Neural cell (in vitro differentiated cells): ENCODE data around the gene KRT20. TPM values are rescaled to one million over a fixed set of nuclear protein-coding genes. Genes with fewer than 3 reads are reported as not detected.

Experiments
- H2AFZ ChIP-seq: fragments of 200-600, 300-800 bp; sonication (generic), shearing (Covaris generic); 2 replicates; pipeline ENCODE4 v1.6.0; 2014; ENCODE audit warnings: low read depth, mild to moderate bottlenecking, antibody characterized with exemption, low read length, moderate library complexity
- H3F3A ChIP-seq: fragments of 200-600 bp; shearing (Covaris generic); 2 replicates; pipeline ENCODE4 v1.6.1; 2016; ENCODE audit warnings: mild to moderate bottlenecking, moderate library complexity, mixed read lengths, antibody characterized with exemption, low read length; ENCODE audit not compliant: insufficient read depth, poor library complexity, severe bottlenecking
- H3K27ac ChIP-seq: fragments of 200-600, 300-800 bp; sonication (generic), shearing (Covaris generic); 2 replicates; pipeline ENCODE4 v1.5.1; 2014; ENCODE audit warnings: mild to moderate bottlenecking, low read length, moderate library complexity
- H3K27me3 ChIP-seq: fragments of 300-800, 200-600 bp; sonication (generic), shearing (Covaris generic); 2 replicates; pipeline ENCODE4 v1.6.0; 2014; ENCODE audit warnings: mild to moderate bottlenecking, low read depth, low read length, moderate library complexity; ENCODE audit not compliant: insufficient read depth
- H3K36me3 ChIP-seq: fragments of 300-800, 200-600 bp; sonication (generic), shearing (Covaris generic); 2 replicates; pipeline ENCODE4 v1.5.1; 2014; ENCODE audit warnings: mild to moderate bottlenecking, antibody characterized with exemption, low read length, moderate library complexity; ENCODE audit not compliant: insufficient read depth
- H3K4me2 ChIP-seq: fragments of 300-800, 200-600 bp; sonication (generic), shearing (Covaris generic); 2 replicates; pipeline ENCODE4 v1.6.0; 2014; ENCODE audit warnings: mild to moderate bottlenecking, low read length
- H3K4me3 ChIP-seq: fragments of 300-800, 200-600 bp; sonication (generic), shearing (Covaris generic); 2 replicates; pipeline ENCODE4 v1.5.1; 2014; ENCODE audit warnings: mild to moderate bottlenecking, low read length, moderate library complexity
- H3K79me2 ChIP-seq: fragments of 200-600 bp; shearing (Covaris generic); replicated peaks from 2 replicates; pipeline ENCODE4 v1.6.0; 2014; ENCODE audit warnings: mild to moderate bottlenecking, low read length, moderate library complexity; ENCODE audit not compliant: insufficient read depth
- H3K9ac ChIP-seq: fragments of 300-800, 200-600 bp; sonication (generic), shearing (Covaris generic); 2 replicates; pipeline ENCODE4 v1.6.1; 2016; ENCODE audit warnings: mild to moderate bottlenecking, low read length, mixed read lengths
- H3K9me2 ChIP-seq: fragments of 200-600 bp; shearing (Covaris generic); 2 replicates; pipeline ENCODE4 v1.6.1; 2016; ENCODE audit warnings: mild to moderate bottlenecking, low read length, mixed read lengths; ENCODE audit not compliant: insufficient read depth
- H3K9me3 ChIP-seq: fragments of 200-600, 300-800 bp; sonication (generic), shearing (Covaris generic); 2 replicates; pipeline ENCODE4 v1.6.1; 2016; ENCODE audit warnings: mild to moderate bottlenecking, mixed run types, low read length, moderate library complexity, mixed read lengths
- H4K20me1 ChIP-seq: fragments of 200-600 bp; shearing (Covaris generic); 2 replicates; pipeline ENCODE4 v1.6.1; 2016; ENCODE audit warnings: mild to moderate bottlenecking, mixed run types; ENCODE audit not compliant: insufficient read depth
- EP300 ChIP-seq: fragments of 450-650 bp; conservative IDR thresholded peaks from 2 replicates; pipeline ENCODE4 v1.6.1; 2014; ENCODE audit warnings: antibody characterized with exemption, mild to moderate bottlenecking, moderate library complexity; ENCODE audit not compliant: poor library complexity, severe bottlenecking
- EZH2 ChIP-seq: fragments of 200-600, 300-800 bp; shearing (Covaris generic), sonication (generic); IDR thresholded peaks from 2 replicates; pipeline ENCODE4 v1.6.1; 2014; ENCODE audit warnings: antibody characterized with exemption, low read length, borderline replicate concordance, mild to moderate bottlenecking; ENCODE audit not compliant: insufficient read depth, poor library complexity, severe bottlenecking
- MXI1 ChIP-seq: fragments of 450-650 bp; conservative IDR thresholded peaks from 2 replicates; pipeline ENCODE4 v1.6.1; 2014; ENCODE audit warnings: antibody characterized with exemption, mild to moderate bottlenecking; ENCODE audit not compliant: poor library complexity, severe bottlenecking
- POLR2AphosphoS5 ChIP-seq: IDR thresholded peaks from 2 replicates; pipeline ENCODE4 v1.6.1; 2012
- RAD21 ChIP-seq: fragments of 450-650 bp; conservative IDR thresholded peaks from 2 replicates; pipeline ENCODE4 v1.6.1; 2014; ENCODE audit warnings: antibody characterized with exemption, mild to moderate bottlenecking, moderate library complexity
- SMC3 ChIP-seq: fragments of 450-650 bp; conservative IDR thresholded peaks from 2 replicates; pipeline ENCODE4 v1.6.1; 2014; ENCODE audit warnings: antibody characterized with exemption, mild to moderate bottlenecking, moderate library complexity; ENCODE audit not compliant: poor library complexity
- TAF1 ChIP-seq: IDR thresholded peaks from 2 replicates; pipeline ENCODE4 v1.6.1; 2012; ENCODE audit warnings: low read depth
- polyA plus RNA-seq: library from polyadenylated mRNA; depleted of rRNA; stranded (reverse); fragments of >200 nt; gene quantifications from 2 replicates; pipeline ENCODE4 v1.2.3, GENCODE V29; 2014
- TF ChIP-seq, protein P1 (sequence below): IDR thresholded peaks from 2 replicates; pipeline ENCODE4 v1.6.1; 2012; ENCODE audit warnings: borderline replicate concordance
- TF ChIP-seq, protein P2 (sequence below): fragments of 450-650 bp; IDR thresholded peaks from 2 replicates; pipeline ENCODE4 v1.5.1; 2014; ENCODE audit warnings: antibody characterized with exemption, mild to moderate bottlenecking, moderate library complexity; ENCODE audit not compliant: poor library complexity, severe bottlenecking

Gene KRT20
- polyA plus RNA-seq, 1 donor from 2014 or later: not detected

DNA sequence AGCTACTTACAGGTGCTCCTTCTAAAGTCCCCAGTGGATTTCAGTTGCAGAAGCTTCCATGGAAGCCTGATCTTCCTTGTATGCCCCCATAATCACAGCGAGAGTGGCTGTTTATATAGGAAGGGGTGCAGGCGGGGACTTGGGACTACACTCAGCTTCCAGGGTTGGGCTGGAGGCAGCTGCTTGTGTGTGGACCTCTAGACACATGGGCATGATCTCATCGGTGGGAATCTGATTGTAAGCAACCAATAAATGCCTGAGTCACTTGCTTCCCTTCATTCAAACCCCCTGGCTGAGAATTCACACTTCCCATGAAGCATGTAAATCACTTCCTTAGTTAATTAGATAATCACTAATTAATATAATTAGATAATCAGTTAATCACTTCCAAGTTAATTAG is 1.0 kb upstream of the KRT20 start:
- TF ChIP-seq EZH2: no peak
- no peak for TF ChIP-seq POLR2AphosphoS5
- TF ChIP-seq, protein P1, sequence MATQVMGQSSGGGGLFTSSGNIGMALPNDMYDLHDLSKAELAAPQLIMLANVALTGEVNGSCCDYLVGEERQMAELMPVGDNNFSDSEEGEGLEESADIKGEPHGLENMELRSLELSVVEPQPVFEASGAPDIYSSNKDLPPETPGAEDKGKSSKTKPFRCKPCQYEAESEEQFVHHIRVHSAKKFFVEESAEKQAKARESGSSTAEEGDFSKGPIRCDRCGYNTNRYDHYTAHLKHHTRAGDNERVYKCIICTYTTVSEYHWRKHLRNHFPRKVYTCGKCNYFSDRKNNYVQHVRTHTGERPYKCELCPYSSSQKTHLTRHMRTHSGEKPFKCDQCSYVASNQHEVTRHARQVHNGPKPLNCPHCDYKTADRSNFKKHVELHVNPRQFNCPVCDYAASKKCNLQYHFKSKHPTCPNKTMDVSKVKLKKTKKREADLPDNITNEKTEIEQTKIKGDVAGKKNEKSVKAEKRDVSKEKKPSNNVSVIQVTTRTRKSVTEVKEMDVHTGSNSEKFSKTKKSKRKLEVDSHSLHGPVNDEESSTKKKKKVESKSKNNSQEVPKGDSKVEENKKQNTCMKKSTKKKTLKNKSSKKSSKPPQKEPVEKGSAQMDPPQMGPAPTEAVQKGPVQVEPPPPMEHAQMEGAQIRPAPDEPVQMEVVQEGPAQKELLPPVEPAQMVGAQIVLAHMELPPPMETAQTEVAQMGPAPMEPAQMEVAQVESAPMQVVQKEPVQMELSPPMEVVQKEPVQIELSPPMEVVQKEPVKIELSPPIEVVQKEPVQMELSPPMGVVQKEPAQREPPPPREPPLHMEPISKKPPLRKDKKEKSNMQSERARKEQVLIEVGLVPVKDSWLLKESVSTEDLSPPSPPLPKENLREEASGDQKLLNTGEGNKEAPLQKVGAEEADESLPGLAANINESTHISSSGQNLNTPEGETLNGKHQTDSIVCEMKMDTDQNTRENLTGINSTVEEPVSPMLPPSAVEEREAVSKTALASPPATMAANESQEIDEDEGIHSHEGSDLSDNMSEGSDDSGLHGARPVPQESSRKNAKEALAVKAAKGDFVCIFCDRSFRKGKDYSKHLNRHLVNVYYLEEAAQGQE: no peak
- TF ChIP-seq RAD21: no peak
- no peak for TF ChIP-seq MXI1
- TF ChIP-seq, protein P2, sequence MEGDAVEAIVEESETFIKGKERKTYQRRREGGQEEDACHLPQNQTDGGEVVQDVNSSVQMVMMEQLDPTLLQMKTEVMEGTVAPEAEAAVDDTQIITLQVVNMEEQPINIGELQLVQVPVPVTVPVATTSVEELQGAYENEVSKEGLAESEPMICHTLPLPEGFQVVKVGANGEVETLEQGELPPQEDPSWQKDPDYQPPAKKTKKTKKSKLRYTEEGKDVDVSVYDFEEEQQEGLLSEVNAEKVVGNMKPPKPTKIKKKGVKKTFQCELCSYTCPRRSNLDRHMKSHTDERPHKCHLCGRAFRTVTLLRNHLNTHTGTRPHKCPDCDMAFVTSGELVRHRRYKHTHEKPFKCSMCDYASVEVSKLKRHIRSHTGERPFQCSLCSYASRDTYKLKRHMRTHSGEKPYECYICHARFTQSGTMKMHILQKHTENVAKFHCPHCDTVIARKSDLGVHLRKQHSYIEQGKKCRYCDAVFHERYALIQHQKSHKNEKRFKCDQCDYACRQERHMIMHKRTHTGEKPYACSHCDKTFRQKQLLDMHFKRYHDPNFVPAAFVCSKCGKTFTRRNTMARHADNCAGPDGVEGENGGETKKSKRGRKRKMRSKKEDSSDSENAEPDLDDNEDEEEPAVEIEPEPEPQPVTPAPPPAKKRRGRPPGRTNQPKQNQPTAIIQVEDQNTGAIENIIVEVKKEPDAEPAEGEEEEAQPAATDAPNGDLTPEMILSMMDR: no peak
- no peak for TF ChIP-seq SMC3
- no peak for TF ChIP-seq TAF1
- no peak for TF ChIP-seq EP300
- no peaks in the 10 kb centered on the region for H3K9me2 ChIP-seq
- no peak overlapping the region for H3K27ac ChIP-seq
- H3F3A ChIP-seq: no peaks in the 10 kb centered on the region
- H3K36me3 ChIP-seq: no peaks in the 10 kb centered on the region
- H3K9ac ChIP-seq: no peak overlapping the region
- no peaks in the 10 kb centered on the region for H3K27me3 ChIP-seq
- no peaks in the 10 kb centered on the region for H3K79me2 ChIP-seq
- no peaks in the 10 kb centered on the region for H3K9me3 ChIP-seq
- H4K20me1 ChIP-seq: no peaks in the 10 kb centered on the region
- H2AFZ ChIP-seq: no peak overlapping the region
- H3K4me2 ChIP-seq: no peak overlapping the region
- no peak overlapping the region for H3K4me3 ChIP-seq

DNA sequence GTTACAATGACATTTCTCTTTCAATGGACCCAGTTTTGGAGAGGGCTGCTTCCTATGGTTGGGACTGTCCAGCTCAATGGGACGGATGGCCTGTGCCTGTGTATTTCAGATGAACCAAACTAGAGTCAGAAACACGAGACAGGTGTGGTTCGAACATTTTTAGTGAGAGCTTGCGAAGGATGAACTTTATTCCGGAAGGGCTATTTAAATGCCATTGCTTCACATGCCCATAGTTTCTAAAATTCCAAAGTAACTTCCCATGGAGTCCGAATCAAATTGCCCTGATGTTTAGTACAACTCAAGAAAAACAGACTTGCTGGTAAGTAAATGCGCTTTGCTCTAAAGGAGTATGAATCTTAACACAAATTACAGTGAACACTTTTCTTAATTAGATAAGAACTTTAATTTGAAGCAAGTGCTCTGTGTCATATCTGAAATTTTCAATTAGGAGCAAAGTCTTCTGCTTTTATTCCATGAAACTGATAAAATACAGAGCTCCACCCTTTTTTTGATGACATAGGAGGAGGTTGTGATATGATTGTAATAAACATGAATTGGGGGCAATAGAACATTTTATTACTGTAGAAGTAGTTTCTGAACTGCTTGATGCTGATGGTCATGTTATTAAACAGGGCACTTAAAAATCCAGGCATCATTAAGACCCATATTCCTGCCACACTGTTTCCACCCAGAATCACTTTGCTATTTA is 1.3 kb downstream of the KRT20 start:
- no peak overlapping the region for H3K4me3 ChIP-seq
- no peaks in the 10 kb centered on the region for H3F3A ChIP-seq
- H3K4me2 ChIP-seq: no peak overlapping the region
- H3K27ac ChIP-seq: no peak overlapping the region
- no peaks in the 10 kb centered on the region for H3K79me2 ChIP-seq
- H4K20me1 ChIP-seq: no peaks in the 10 kb centered on the region
- no peaks in the 10 kb centered on the region for H3K36me3 ChIP-seq
- no peak overlapping the region for H3K9ac ChIP-seq
- H3K9me3 ChIP-seq: no peaks in the 10 kb centered on the region
- H3K27me3 ChIP-seq: no peaks in the 10 kb centered on the region
- H3K9me2 ChIP-seq: no peaks in the 10 kb centered on the region
- TF ChIP-seq, protein P1: no peak
- TF ChIP-seq POLR2AphosphoS5: no peak
- no peak for TF ChIP-seq MXI1
- TF ChIP-seq EZH2: no peak
- no peak for TF ChIP-seq EP300
- TF ChIP-seq SMC3: no peak
- no peak for TF ChIP-seq RAD21
- TF ChIP-seq TAF1: no peak
- TF ChIP-seq, protein P2: no peak
- no peak overlapping the region for H2AFZ ChIP-seq
